GM12878 (cell line): Measurements from ENCODE around the gene PMP22. TPM values are rescaled to one million over a fixed set of nuclear protein-coding genes. Genes with fewer than 3 reads are reported as not detected.

Experiments
- ATAC-seq: fragments of 200-7000 bp; cut with Tn5 transposase; 3 replicates; pipeline ENCODE4 v1.9.1; 2020; ENCODE audit warnings: mild to moderate bottlenecking, moderate library complexity
- BruUV-seq: library from RNA; stranded (reverse); fragments of 400-500 nt; replicated peaks from 2 replicates; lab custom pipeline; 2021; lab: Mats Ljungman, UMichigan
- CTCF ChIA-PET: fragments of 300-600 bp; sonication (Branson Sonifier 250); formaldehyde crosslinking; extraction: SDS; loops from one replicate; lab custom pipeline; 2021; ENCODE audit warnings: inconsistent platforms; lab: Yijun Ruan, JAX
- POLR2A ChIA-PET: fragments of 350-600 bp; formaldehyde crosslinking; extraction: SDS; loops from one replicate; lab custom pipeline; 2021; ENCODE audit warnings: inconsistent platforms; lab: Charles Lee
- RAD21 ChIA-PET: fragments of 300-600 bp; sonication (Branson Sonifier 250); formaldehyde crosslinking; loops from one replicate; lab custom pipeline; 2023; ENCODE audit warnings: antibody characterized with exemption; ENCODE audit not compliant: unreplicated experiment; lab: Charles Lee
- SMC1A ChIA-PET: fragments of 300-600 bp; sonication (Branson Sonifier 250); formaldehyde crosslinking; loops from one replicate; lab custom pipeline; 2023; ENCODE audit not compliant: unreplicated experiment, uncharacterized antibody; lab: Charles Lee
- DNase-seq: peaks from one replicate; pipeline ENCODE4 v3.0.0-alpha.2; 2011; ENCODE audit warnings: low read depth, low spot score
- FAIRE-seq: peaks from 3 replicates; lab custom pipeline; 2011; peaks lifted over from hg19 to GRCh38; lab: Jason Lieb, UNC
- H2AFZ ChIP-seq: 2 replicates; pipeline ENCODE4 v1.6.0; 2011; ENCODE audit warnings: low read depth, low read length, control low read depth; ENCODE audit not compliant: control insufficient read depth
- H3K27ac ChIP-seq: 2 replicates; pipeline ENCODE4 v1.5.1; 2011; ENCODE audit warnings: control low read depth; ENCODE audit not compliant: control insufficient read depth, insufficient read depth
- H3K27me3 ChIP-seq, 2 experiments: replicated peaks in 1 of 2; 2 replicates each; pipeline versions ENCODE4 v1.6.0 to v1.6.1; 2011; ENCODE audit warnings: low read length in 1 of 2; ENCODE audit not compliant: control insufficient read depth in 2 of 2, insufficient read depth in 2 of 2
- H3K36me3 ChIP-seq, 2 experiments: 2 replicates each; pipeline ENCODE4 v1.5.1; 2011; ENCODE audit warnings: low read length in 1 of 2; ENCODE audit not compliant: control insufficient read depth in 2 of 2, insufficient read depth in 2 of 2
- H3K4me1 ChIP-seq: 2 replicates; pipeline ENCODE4 v1.6.1; 2011; ENCODE audit warnings: mild to moderate bottlenecking, low read length, moderate library complexity, mixed read lengths; ENCODE audit not compliant: control insufficient read depth, insufficient read depth
- H3K4me2 ChIP-seq: 2 replicates; pipeline ENCODE4 v1.6.0; 2011; ENCODE audit warnings: control low read depth; ENCODE audit not compliant: control insufficient read depth, insufficient read depth
- H3K4me3 ChIP-seq: fragments of 200-600 bp; sonication (generic); 2 replicates; pipeline ENCODE4 v1.5.1; 2016
- H3K79me2 ChIP-seq: 2 replicates; pipeline ENCODE4 v1.6.0; 2011; ENCODE audit warnings: low read length; ENCODE audit not compliant: control insufficient read depth, insufficient read depth
- H3K9ac ChIP-seq: 2 replicates; pipeline ENCODE4 v1.8.0; 2011; ENCODE audit warnings: low read length, control low read depth, mixed read lengths; ENCODE audit not compliant: control insufficient read depth, insufficient read depth
- H3K9me3 ChIP-seq: replicated peaks from 3 replicates; pipeline ENCODE4 v1.5.1; 2011; ENCODE audit warnings: mild to moderate bottlenecking, low read length; ENCODE audit not compliant: control insufficient read depth, insufficient read depth
- H4K20me1 ChIP-seq: 2 replicates; pipeline ENCODE4 v1.6.0; 2011; ENCODE audit not compliant: control insufficient read depth, insufficient read depth
- BCL11A ChIP-seq: IDR thresholded peaks from 2 replicates; pipeline ENCODE4 v1.6.1; 2011; ENCODE audit warnings: low read depth, low read length
- CREB1 ChIP-seq: IDR thresholded peaks from 2 replicates; pipeline ENCODE4 v1.6.1; 2012; ENCODE audit warnings: low read depth, mild to moderate bottlenecking, inconsistent platforms
- MYB ChIP-seq: fragments of 150-350 bp; IDR thresholded peaks from 2 replicates; pipeline ENCODE4 v1.6.1; 2014; ENCODE audit warnings: mild to moderate bottlenecking, low read depth, low read length, borderline replicate concordance
- NFXL1 ChIP-seq: fragments of 450-650 bp; IDR thresholded peaks from 2 replicates; pipeline ENCODE4 v1.6.1; 2017; ENCODE audit warnings: antibody characterized with exemption, mild to moderate bottlenecking, borderline replicate concordance
- PAX8 ChIP-seq: fragments of 450-650 bp; IDR thresholded peaks from 2 replicates; pipeline ENCODE4 v1.6.1; 2017; ENCODE audit warnings: mild to moderate bottlenecking, moderate library complexity
- PRDM15 ChIP-seq: fragments of 450-650 bp; formaldehyde crosslinking; IDR thresholded peaks from 2 replicates; pipeline ENCODE4 v1.4.0; 2020; ENCODE audit warnings: mild to moderate bottlenecking, moderate library complexity
- RAD21 ChIP-seq: IDR thresholded peaks from 2 replicates; pipeline ENCODE4 v1.6.1; 2011; ENCODE audit warnings: mild to moderate bottlenecking, low read depth, low read length, moderate library complexity; ENCODE audit not compliant: insufficient read depth
- RAD51 ChIP-seq: fragments of 450-650 bp; IDR thresholded peaks from 2 replicates; pipeline ENCODE4 v1.6.1; 2016; ENCODE audit warnings: moderate library complexity, mild to moderate bottlenecking, inconsistent platforms
- RBBP5 ChIP-seq: fragments of 200-600 bp; sonication (generic); conservative IDR thresholded peaks from 2 replicates; pipeline ENCODE4 v1.6.1; 2016
- RCOR1 ChIP-seq: conservative IDR thresholded peaks from 2 replicates; pipeline ENCODE4 v1.6.1; 2012; ENCODE audit warnings: low read depth, low read length, improper control_type of control experiment
- SIX5 ChIP-seq: IDR thresholded peaks from 2 replicates; pipeline ENCODE4 v1.6.1; 2011; ENCODE audit warnings: mild to moderate bottlenecking, low read depth, low read length, moderate library complexity; ENCODE audit not compliant: severe bottlenecking
- SMAD1 ChIP-seq: fragments of 450-650 bp; IDR thresholded peaks from 2 replicates; pipeline ENCODE4 v1.6.1; 2018; ENCODE audit warnings: mild to moderate bottlenecking, low read depth; ENCODE audit not compliant: partially characterized antibody
- ZBTB11 ChIP-seq: fragments of 450-650 bp; formaldehyde crosslinking; IDR thresholded peaks from 2 replicates; pipeline ENCODE4 v1.5.0; 2022; ENCODE audit warnings: mild to moderate bottlenecking, missing genetic modification characterization
- WGBS: methylation state at CpG from one replicate; pipeline ENCODE4 v1.1.6; 2016; ENCODE audit warnings: low lambda C conversion rate; ENCODE audit not compliant: insufficient replicate concordance, insufficient coverage; ENCODE audit errors: missing lambda C conversion rate; 5-methylcytosine and 5-hydroxymethylcytosine counted together
- in situ Hi-C: fragments of 300-500 bp; cut with MboI; formaldehyde crosslinking; loops from 9 replicates; pipeline ENCODE4 v1.14.3; 2018; ENCODE audit warnings: mixed read lengths
- intact Hi-C: fragments of 100-400 bp; cut with micrococcal nuclease; formaldehyde crosslinking; loops from one replicate; pipeline ENCODE4 v1.14.2; 2022; ENCODE audit not compliant: unreplicated experiment
- polyA plus RNA-seq, 11 experiments: library from polyadenylated mRNA; depleted of rRNA in 4 of 11; unstranded in 6 of 11; stranded (reverse) in 5 of 11; fragments of >200 nt; fragmentation: Nextera tagmentation in 4 of 11; fragmentation: Illumina TruSeq in 1 of 11; extraction: Ambion mirVana in 4 of 11; extraction: Trizol in 1 of 11; gene quantifications; 1 replicate in 1 of 11; 2 replicates in 10 of 11; pipeline versions ENCODE4 v1.2.1 to v1.2.3, GENCODE V29; 2011 to 2016; ENCODE audit warnings: inconsistent platforms in 2 of 11, missing spikeins in 2 of 11, low read depth in 1 of 11
- total RNA-seq, 4 experiments: library from RNA; depleted of rRNA in 3 of 4; stranded (reverse); fragments of >200 nt in 3 of 4; fragmentation: Illumina TruSeq in 1 of 4; extraction: Trizol in 1 of 4; gene quantifications; 2 replicates each; pipeline versions ENCODE4 v1.2.1 to v1.2.3, GENCODE V29; 2013 to 2021

Gene PMP22
- total and polyA plus RNA-seq, 10 of the 15 experiments (the other 5 are each of a cell fraction or from before 2014, with no cell fraction given), result 0.59 TPM; not detected in 9

- Histone ChIP-seq H3K36me3 (no peaks in the 10 kb centered on the region), H3K9me3 (no peaks in the 10 kb centered on the region)
- CTCF ChIA-PET, result no interaction called here
- 32% methylated on average over 1 of the region's 1 CpG for WGBS
- ATAC-seq, result no peak
- TF ChIP-seq PRDM15 (CRISPR knock-in tag) (no peak), RAD21 (no peak), RAD51 (no peak), ZBTB11 (CRISPR knock-in tag) (no peak), SMAD1 (no peak), SIX5 (no peak), RCOR1 (no peak), PAX8 (no peak), BCL11A (no peak), NFXL1 (no peak), MYB (no peak), CREB1 (no peak), RBBP5 (no peak)
- TF ChIP-seq, all 136 proteins: peak for 0
- RAD21 ChIA-PET, result no interaction called here
- FAIRE-seq (no peak), DNase-seq (no peak)
- no peak overlapping the region for H3K27ac ChIP-seq
- no peak overlapping the region for H3K4me2 ChIP-seq
- no peaks in the 10 kb centered on the region for H3K4me1 ChIP-seq
- no peaks in the 10 kb centered on the region for H3K79me2 ChIP-seq
- in situ Hi-C loops (no loop called here), intact Hi-C loops (no loop called here)
- H3K4me3 ChIP-seq, result no peak overlapping the region
- no peaks in the 10 kb centered on the region for H4K20me1 ChIP-seq
- POLR2A ChIA-PET, result no interaction called here
- H3K27me3 ChIP-seq, result no peaks in the 10 kb centered on the region
- no TSS peak for BruUV-seq
- SMC1A ChIA-PET, result no interaction called here
- H2AFZ ChIP-seq, result no peak overlapping the region
- no peak overlapping the region for H3K9ac ChIP-seq
Measured at GRCh38 chr17:15288859-15289258, 23.7 kb upstream of the PMP22 start.
